NOMO-1 treated with DMSO at 0.1 percent for 48 hours (cell line): ENCODE data around the gene YDJC.
"Not testable (repeated sequence)": the region's sequence is repeated elsewhere in the genome, so short reads cannot be mapped to it uniquely, and the experiment has no call there.

Experiments
- DNase-seq: peaks from one replicate; lab custom pipeline; 2025; ENCODE audit not compliant: unreplicated experiment; lab: John Stamatoyannopoulos, UW

The YDJC gene, protein sequence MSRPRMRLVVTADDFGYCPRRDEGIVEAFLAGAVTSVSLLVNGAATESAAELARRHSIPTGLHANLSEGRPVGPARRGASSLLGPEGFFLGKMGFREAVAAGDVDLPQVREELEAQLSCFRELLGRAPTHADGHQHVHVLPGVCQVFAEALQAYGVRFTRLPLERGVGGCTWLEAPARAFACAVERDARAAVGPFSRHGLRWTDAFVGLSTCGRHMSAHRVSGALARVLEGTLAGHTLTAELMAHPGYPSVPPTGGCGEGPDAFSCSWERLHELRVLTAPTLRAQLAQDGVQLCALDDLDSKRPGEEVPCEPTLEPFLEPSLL

DNA sequence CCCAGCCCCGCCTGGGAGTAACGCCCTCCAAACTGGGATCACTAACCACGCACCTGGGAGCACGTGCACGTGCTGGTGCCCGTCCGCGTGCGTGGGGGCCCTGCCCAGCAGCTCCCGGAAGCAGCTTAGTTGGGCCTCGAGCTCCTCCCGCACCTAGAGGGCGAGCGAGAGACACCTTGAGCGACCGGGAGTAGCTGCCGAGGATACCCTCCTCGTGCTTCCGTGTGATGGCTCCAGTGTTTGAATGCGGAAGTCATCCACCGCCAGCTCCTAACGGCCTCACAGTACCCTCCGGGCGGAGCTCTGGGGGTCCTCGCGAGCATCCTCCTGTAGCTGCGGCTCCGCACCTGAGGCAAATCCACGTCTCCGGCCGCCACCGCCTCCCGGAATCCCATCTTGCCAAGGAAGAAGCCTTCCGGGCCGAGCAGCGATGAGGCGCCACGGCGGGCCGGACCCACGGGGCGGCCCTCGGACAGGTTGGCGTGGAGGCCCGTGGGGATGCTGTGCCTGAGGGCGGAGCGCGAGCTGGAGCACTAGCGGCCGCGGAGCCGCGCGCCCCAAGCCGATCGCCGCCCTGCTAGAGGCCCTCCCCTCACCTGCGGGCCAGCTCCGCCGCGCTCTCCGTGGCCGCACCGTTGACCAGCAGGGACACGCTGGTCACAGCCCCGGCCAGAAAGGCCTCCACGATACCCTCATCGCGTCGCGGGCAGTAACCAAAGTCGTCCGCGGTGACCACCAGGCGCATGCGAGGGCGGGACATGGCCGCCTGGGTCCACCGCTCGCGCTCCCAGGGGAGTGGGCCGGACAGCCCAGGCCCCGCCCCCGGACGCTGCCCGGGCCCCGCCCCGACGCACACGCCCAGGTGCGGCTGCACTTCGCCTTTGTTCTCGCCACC is at the start of gene YDJC:
YDJC (minus strand) TSS at position 768 of the 895 bp plus-strand sequence; CDS start at position 760, 8 bp downstream.
- DNase-seq, result peak; percentile 94

DNA sequence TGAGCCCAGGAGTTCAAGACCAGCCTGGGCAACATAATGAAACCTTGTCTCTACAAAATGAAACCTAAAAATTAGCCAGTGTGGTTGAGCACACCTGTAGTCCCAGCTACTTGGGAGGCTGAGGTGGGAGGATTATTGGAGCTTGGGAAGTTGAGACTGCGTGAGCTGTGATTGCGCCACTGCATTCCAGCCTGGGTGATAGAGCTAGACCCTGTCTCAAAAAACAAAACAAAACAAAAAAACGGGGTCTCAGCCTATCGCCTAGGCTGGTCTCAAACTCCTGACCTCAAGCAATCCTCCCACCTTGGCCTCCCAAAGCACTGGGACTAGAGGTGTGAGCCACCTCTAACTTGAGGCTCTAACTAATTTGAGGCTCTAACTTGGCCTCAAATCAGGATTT is 49.6 kb upstream of the YDJC start:
- DNase-seq, result no peak

DNA sequence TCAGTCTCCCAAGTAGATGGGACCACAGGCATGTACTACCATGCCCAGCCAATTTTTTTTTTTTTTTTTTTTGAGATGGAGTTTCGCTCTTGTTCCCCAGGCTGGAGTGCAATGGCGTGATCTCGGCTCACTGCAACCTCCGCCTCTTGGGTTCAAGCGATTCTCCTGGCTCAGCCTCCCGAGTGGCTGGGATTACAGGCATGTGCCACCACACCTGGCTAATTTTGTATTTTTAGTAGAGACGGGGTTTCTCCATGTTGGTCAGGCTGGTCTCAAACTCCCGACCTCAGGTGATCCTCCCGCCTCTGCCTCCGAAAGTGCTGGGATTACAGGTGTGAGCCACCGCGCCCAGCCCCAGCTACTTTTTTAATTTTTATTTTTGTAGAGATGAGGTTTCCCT is 49.0 kb upstream of the YDJC start:
- not testable (repeated sequence) for DNase-seq

DNA sequence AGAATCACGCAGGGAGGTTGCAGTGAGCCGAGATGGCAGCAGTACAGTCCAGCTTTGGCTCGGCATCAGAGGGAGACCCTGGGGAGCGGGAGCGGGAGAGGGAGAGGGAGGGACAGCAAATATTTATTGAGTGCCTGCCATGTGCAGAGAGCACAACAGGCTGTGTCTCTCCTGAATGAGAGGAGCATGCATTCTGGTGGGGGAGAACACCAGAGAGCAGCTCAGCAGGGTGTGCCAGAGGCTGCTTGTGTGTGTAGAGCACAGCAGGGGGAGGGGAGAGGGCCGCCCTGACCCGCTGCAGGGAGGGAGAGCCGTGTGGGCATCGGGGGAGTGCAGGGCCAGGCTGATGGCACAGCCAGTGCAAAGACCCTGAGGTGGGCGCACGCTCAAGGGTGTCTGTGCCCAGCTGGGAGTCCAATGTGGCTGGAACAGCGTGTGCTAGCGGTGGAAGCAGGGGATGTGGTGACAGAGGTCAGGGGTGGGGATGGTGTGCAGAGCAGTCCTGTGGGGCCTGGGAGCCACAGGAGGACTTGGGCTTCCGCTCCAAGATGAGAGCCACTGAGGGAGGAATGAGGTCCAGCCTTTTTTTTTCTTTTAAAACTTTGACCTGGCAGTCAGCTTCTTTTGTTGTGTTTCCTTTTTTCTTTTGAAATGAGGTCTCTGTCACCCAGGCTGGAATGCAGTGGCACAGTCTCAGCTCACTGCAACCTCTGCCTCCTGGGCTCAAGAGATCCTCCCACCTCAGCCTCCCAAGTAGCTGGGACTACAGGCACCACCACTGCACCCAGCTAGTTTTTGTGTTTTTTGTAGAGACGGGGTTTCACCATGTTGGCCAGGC is 48.0 kb upstream of the YDJC start:
- DNase-seq, result no peak

GRCh38 chr22:21674638-21675245 is 44.9 kb upstream of the YDJC start:
- no peak for DNase-seq

DNA sequence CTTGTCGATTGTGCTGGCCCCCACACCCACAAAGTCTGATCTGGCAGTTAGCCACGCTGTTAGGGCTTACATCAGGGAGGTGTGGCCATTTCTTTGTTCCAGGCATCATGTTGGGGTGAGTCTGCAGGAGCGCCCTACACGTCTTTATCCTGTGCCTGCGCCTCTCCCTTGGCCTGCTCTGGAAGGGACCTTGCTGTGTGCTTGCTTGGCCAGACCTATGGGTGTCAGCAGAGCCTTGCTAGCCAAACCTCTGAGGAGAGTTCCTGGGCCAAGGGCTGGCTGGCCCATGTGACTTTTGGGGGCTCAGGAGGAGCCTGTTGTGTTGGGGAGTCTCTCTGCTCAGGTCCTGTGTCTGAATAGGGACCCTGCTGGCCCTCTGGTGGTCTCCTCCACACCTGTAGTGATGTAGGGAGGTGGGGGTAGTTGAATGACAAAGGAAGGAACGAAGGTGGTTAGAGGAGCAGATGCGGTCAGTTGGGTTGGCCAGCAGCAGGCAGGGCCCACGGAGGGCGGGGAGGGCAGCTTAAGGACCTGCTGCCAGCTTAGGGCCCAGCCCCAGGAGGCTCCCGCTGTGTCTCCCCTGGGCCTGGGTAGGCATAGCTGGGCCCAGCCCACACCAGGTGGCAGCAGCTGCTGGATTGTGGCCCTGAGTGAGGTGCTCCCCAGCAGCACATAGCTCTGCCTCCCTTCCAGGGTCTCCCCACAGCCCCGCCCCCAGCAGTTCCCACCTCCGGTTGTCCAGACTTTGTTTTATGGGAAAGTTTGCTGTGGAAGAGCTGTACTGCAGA is 43.9 kb upstream of the YDJC start:
- no peak for DNase-seq

- DNase-seq, result peak; percentile 47
Measured at GRCh38 chr22:21672107-21672629, 42.3 kb upstream of the YDJC start.

DNA sequence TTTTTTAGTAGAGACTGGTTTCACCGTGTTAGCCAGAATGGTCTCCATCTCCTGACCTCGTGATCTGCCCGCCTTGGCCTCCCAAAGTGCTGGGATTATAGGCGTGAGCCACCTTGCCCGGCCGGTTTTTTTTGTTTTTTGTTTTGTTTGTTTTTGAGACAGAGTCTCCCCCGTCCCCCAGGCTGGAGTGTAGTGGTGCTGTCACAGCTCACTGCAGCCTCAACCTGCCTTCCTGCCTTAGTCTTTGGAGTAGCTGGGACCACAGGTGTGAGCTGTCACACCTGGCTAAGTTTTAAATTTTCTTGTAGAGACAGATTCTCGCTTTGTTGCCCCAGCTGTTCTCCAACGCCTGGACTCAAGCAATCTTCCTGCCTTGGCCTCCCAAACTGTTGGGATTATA is 39.2 kb upstream of the YDJC start:
- no peak for DNase-seq

DNA sequence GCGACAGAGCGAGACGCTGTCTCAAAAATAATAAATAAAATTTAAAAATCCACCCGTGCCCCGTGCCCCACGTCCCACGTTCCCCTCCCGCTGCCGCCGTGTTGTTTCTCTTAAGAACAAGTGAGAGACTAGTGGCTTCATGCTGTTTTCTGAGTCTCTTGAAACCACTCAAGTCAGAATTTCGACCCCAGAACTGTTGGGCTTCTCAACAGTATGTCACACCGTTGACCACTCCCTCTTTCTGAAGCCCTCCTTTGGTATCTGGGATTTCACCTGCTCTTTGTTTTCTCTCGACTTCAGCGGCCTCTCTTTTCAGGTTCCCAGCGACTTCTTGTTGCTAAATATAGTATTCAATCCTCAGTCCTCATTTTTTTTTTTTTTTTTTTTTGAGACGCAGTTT is 37.0 kb upstream of the YDJC start:
- DNase-seq, result no peak

DNA sequence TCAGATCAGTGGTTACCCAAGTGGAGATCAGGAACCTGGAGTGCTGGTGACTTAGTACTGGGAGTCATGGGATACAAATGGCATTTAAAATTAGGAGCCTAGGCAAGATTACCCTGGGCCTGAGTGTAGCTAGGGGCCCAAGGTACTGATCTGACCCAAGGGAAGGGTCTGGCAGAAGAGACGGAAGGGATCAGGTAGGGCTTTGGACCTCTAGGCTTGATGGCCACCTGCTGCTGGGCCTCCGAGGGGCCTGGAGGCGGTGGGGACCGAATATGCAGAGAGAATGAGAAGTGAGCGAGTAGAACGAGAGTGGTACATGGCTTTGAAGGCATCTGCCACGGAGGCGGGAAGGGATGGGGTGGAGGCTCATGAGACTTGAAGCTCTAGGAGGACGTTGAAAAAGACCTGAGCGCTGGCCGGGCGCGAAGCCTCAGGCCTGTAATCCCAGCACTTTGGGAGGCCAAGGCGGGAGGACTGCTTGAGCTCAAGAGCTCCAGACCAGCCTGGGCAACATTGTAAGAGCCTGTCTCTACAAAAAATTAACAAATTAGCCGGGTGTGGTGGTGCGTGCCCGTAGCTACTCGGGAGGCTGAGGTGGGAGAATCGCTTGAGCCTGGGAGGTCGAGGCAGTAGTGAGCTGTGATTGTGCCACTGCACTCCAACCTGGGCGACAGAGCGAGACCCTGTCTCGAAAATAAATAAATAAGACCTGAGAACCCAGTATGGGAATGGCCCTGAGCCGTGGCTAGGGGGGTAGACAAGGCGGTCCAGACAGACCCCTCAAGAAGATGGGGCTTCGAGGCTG is 35.4 kb upstream of the YDJC start:
- DNase-seq, result no peak

DNA sequence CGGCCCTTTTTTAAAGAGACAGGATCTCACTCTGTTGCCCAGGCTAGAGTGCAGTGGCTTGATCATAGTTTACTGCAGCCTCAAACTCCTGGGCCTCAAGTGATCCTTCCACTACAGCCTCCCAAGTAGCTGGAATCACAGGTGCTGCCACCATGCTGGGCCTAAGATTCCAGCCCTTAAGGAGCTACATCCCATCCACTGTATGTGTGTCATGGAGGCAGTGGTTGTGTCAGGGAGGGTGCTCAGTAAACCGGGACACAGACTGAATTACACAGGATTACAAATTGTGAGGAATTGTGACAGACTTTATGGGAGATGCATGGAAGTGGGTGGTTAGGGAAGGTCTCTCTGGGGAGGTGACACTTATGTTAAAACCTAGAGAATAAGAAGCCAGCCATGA is 33.9 kb upstream of the YDJC start:
- no peak for DNase-seq

DNA sequence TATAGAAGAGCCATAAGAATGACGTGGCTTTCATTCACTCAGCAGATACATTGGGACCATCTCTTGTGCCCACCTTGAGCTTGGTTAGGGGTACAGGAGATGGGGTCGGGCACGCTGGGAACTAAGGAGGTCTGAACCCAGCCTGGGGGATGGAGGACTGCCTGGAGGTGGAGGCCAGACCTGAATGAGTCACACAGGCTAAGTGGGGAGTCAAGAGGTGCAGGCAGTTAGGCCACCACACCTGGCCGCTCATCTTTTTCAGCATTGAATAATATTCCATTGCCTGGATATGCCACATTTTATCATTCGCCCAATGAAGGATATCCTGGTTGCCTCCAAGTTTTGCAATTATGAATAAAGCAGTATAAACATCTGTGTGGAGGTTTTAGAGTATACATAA is 32.2 kb upstream of the YDJC start:
- no peak for DNase-seq

GRCh38 chr22:21660904-21661303 is 31.1 kb upstream of the YDJC start:
- DNase-seq, result no peak

GRCh38 chr22:21659864-21660525 is 30.2 kb upstream of the YDJC start:
- DNase-seq, result no peak

- DNase-seq, result peak; percentile 75
Measured at GRCh38 chr22:21657360-21658032, 27.7 kb upstream of the YDJC start.

DNA sequence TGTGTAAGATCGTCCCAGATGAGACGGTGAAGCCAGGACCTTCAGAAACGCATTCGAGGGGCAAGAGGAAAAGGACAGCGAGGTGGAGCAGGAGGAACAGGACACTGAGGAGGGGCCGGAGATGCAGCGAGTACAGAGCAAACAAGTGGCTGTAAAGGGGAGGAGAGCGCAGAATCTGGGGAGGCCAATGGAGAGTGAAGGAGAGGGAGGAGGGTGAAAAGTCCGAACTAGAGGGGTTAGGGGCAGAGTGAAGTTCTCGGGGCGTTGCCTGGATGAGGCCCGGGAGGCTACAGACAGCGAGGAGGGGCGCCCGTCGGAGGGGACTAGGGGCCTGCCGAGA is 27.2 kb upstream of the YDJC start:
- DNase-seq, result no peak

DNA sequence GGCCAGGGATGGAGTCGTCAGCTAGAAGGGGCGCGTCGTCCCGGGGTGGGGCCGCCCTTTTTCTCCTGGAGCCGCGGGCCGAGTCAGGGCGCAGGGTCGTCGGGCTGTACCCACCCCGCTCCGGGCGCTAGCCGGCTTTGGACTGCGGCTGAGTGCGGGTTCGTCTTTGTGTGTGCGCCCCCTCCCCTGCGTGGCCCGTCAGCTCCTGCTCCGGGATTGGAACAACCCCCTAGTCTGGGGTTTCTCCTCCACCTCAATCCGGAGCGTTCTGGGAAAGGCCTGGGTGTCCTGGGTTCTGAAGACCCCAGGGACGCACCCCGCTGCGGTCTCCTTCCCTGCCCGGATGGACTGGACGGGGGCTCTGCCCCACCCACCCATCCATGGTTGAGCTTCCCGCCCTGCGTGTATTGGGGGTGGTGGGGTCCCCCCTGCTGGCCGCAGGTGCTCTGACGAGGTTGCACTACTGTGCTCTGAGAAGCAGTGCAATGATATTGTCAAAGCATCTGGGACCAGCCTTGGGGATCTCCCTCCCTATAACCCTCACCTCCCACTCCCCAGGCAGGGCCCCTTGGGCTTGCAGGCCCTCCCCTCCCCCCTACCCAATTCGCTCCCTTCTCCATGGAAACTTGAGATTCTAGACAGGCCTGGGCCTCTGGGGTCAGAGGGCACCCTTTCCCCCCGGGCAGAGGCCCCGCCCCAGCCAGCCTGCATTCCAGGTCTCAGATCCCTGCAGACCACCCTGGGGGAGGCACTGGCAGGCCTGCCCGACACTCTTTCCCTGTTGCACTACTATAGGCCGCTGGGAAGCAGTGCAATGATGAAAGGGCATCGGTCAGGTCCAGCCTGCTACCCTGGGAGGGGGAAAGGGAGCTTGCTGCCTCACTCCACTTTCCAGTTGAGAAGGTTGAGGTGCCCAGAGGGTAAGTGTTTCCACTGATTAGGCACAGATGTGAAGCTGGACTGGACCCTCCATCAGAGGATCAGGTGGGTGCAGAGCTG is 23.0 kb upstream of the YDJC start:
- no peak for DNase-seq
